Right lobe of liver (tissue), 6 donors: Measurements from ENCODE around the gene XPO6. TPM values are rescaled to one million over a fixed set of nuclear protein-coding genes. Genes with fewer than 3 reads are reported as not detected.

Experiments
- ATAC-seq, 4 donors: fragments of 200-7000 bp; cut with Tn5 transposase; one replicate each; pipeline ENCODE4 v1.9.1; 2020; ENCODE audit warnings: mild to moderate bottlenecking in 4 of 4, moderate library complexity in 4 of 4
- DNase-seq, 3 donors: peaks; one replicate each; pipeline ENCODE4 v3.0.0-alpha.2; 2020
- H3K27ac ChIP-seq, 3 donors: fragments of 200-600 bp; one replicate each; pipeline ENCODE4 v1.8.0; 2022
- H3K27me3 ChIP-seq, 2 donors: fragments of 200-600 bp; one replicate each; pipeline ENCODE4 v1.8.0; 2022
- H3K36me3 ChIP-seq, 4 donors: fragments of 200-600 bp; sonication (generic) in 1 of 4; one replicate each; pipeline versions ENCODE4 v1.5.1 to v1.8.0; 2017 to 2022; ENCODE audit warnings: control low read depth in 1 of 4
- H3K4me1 ChIP-seq, 4 donors: fragments of 200-600 bp; sonication (generic) in 1 of 4; one replicate each; pipeline versions ENCODE4 v1.5.1 to v1.8.0; 2017 to 2022; ENCODE audit warnings: control low read depth in 1 of 4
- H3K4me3 ChIP-seq, 3 donors: fragments of 200-600 bp; one replicate each; pipeline ENCODE4 v1.8.0; 2022
- H3K9me3 ChIP-seq, 4 donors: fragments of 200-600 bp; sonication (generic) in 1 of 4; one replicate each; pipeline versions ENCODE4 v1.5.1 to v1.8.0; 2017 to 2022; ENCODE audit warnings: control low read depth in 1 of 4
- CTCF ChIP-seq, 4 donors: fragments of 200-600 bp in 3 of 4; fragments of 450-650 bp in 1 of 4; IDR thresholded peaks; one replicate each; pipeline versions ENCODE4 v1.5.1 to v1.8.0; 2016 to 2022; ENCODE audit warnings: antibody characterized with exemption in 4 of 4, mild to moderate bottlenecking in 2 of 4
- POLR2A ChIP-seq: fragments of 450-650 bp; IDR thresholded peaks from one replicate; pipeline ENCODE4 v1.6.1; 2017; ENCODE audit warnings: antibody characterized with exemption, mild to moderate bottlenecking
- WGBS: methylation state at CpG from one replicate; pipeline ENCODE4 v1.1.6; 2018; ENCODE audit warnings: low coverage, low lambda C conversion rate; ENCODE audit not compliant: insufficient coverage; ENCODE audit errors: missing lambda C conversion rate; 5-methylcytosine and 5-hydroxymethylcytosine counted together
- intact Hi-C, 2 donors: fragments of 100-400 bp; cut with DNase I; formaldehyde crosslinking; loops; one replicate each; pipeline versions ENCODE4 v1.11.2 to v1.14.1; 2022
- total RNA-seq, 6 experiments: library from RNA; depleted of rRNA in 2 of 6; stranded (reverse); fragments of >200 nt in 2 of 6; fragmentation: NEBNext Ultra II Directional in 3 of 6; extraction: Animal tissue kit (Norgen Biotek cat#: 25700) in 3 of 6; gene quantifications; one replicate each; pipeline versions ENCODE4 v1.1.0 to v1.2.4, GENCODE V29; 2016 to 2023
- donor health status: DM: no; HTN: yes; CAD: no.
- donor health status: DM: no; HTN: no; CAD: no.
- donor health status: DM: no; HTN: no; CAD: no.
- donor health status: DM: no; HTN: yes; CAD: no.
- donor health status: DM: no; HTN: yes; CAD: no.

XPO6 gene
- total RNA-seq, 6 experiments from 2014 or later: 41.8 to 62.1 (median 51.3) TPM

GRCh38 chr16:28081391-28081968, 130.3 kb downstream of the XPO6 start:
- no peak for DNase-seq
- H3K9me3 ChIP-seq: no peaks in the 10 kb centered on the region
- H3K36me3 ChIP-seq: no peaks in the 10 kb centered on the region
- H3K4me3 ChIP-seq: no peak overlapping the region
- 72% methylated on average over 4 of the region's 9 CpGs for WGBS
- H3K4me1 ChIP-seq: no peaks in the 10 kb centered on the region
- H3K27ac ChIP-seq: no peak overlapping the region
- no peaks in the 10 kb centered on the region for H3K27me3 ChIP-seq
- ATAC-seq: no peak
- intact Hi-C loops: no loop called here
- TF ChIP-seq CTCF (IDR thresholded peaks at IDR 0.05) (no peak), POLR2A (no peak)

- Histone ChIP-seq H3K36me3 (no peaks in the 10 kb centered on the region), H3K27me3 (no peaks in the 10 kb centered on the region), H3K27ac (no peak overlapping the region), H3K9me3 (no peaks in the 10 kb centered on the region), H3K4me1 (no peaks in the 10 kb centered on the region), H3K4me3 (no peak overlapping the region)
- intact Hi-C loops: no loop called here
- TF ChIP-seq POLR2A (no peak), CTCF (IDR thresholded peaks at IDR 0.05) (no peak)
- 83% methylated on average over 4 of the region's 6 CpGs for WGBS
- ATAC-seq: no peak
- no peak for DNase-seq
Measured at GRCh38 chr16:28078261-28078660, 133.5 kb downstream of the XPO6 start.

- no peaks in the 10 kb centered on the region for H3K4me1 ChIP-seq
- no peaks in the 10 kb centered on the region for H3K9me3 ChIP-seq
- no peaks in the 10 kb centered on the region for H3K36me3 ChIP-seq
- no peak overlapping the region for H3K27ac ChIP-seq
- intact Hi-C loops: no loop called here
- no peak overlapping the region for H3K4me3 ChIP-seq
- WGBS: 70% methylated on average over 4 of the region's 6 CpGs
- DNase-seq (no peak), ATAC-seq (no peak)
- TF ChIP-seq CTCF (IDR thresholded peaks at IDR 0.05): no peak
- no peak for TF ChIP-seq POLR2A
- no peaks in the 10 kb centered on the region for H3K27me3 ChIP-seq
Measured at GRCh38 chr16:28073836-28074235, 137.9 kb downstream of the XPO6 start.

GRCh38 chr16:28072087-28072486, 139.7 kb downstream of the XPO6 start:
- Histone ChIP-seq H3K36me3 (no peaks in the 10 kb centered on the region), H3K27ac (no peak overlapping the region), H3K4me1 (no peaks in the 10 kb centered on the region), H3K9me3 (no peaks in the 10 kb centered on the region), H3K27me3 (no peaks in the 10 kb centered on the region), H3K4me3 (no peak overlapping the region)
- intact Hi-C loops: no loop called here
- no peak for DNase-seq
- no peak for ATAC-seq
- TF ChIP-seq POLR2A: no peak
- TF ChIP-seq CTCF (IDR thresholded peaks at IDR 0.05): no peak
- 33% methylated on average over 4 of the region's 4 CpGs for WGBS
